ENCODE data around the gene MYH6.

DNA sequence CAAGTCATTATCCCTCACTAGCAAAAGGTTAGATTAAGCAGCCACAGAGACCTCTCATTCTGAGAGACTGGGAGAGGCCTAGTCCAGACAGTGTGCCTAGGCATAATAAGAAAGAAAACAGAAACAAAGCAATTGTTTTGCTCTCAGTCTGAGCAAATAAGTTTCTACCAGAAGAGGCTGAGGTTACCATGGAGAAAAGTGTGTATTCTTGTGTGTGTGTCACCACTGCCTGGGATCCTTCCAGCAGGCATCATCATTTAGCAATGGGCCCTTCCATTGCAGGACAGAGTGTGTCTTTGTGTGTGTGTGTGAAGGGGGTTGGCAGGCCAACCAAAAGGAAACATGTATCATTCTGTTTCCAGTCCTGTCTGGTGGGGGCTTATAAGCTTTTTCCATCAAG is 46.8 kb downstream of the MYH6 start:
- no peak for TF ChIP-seq POLR2A (IDR thresholded peaks at IDR 0.05)
- TF ChIP-seq CTCF (IDR thresholded peaks at IDR 0.05), result no peak
